SH-SY5Y (cell line): ENCODE measurements around the gene RAPGEF5.

Experiments
- GATA2 ChIP-seq: IDR thresholded peaks from 2 replicates; pipeline ENCODE4 v1.6.1; 2011; ENCODE audit warnings: mild to moderate bottlenecking, low read depth, low read length
- GATA3 ChIP-seq: IDR thresholded peaks from 2 replicates; pipeline ENCODE4 v1.6.1; 2011; ENCODE audit warnings: low read depth, mild to moderate bottlenecking, low read length, moderate library complexity

DNA sequence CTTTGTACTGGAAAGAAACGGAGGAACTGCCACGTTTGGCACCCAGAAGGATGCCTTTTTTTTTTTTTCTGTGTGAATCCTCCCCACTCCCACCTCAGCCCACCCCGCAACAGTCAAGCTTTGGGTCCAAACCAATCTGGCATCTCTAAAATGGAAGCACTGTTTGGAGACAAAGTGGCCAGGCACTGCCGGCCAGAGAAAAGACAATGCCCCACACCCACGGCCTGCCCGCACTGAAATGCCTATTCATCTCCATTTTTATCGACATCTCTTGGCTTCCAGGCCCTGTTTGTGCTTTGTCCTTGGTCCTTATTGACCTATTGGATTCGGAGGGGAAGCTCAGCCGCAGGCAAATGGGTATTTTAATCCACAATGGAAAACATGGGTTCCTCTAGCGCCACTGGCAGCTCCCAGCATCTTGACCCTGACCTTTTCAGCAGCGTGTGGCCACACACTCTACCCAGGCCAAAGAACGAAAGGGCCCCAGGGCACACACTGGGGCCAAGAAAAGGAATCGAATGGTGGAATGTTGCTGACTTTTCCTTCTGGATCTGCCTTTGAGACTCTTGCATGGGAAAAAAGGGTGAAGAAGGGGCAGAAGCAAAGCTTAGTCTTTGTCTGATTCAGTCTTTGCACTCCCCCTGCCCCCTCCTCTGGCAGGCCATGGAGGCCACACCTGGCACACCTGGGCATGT, 248.7 kb downstream of the RAPGEF5 start:
- TF ChIP-seq GATA3: no peak
- no peak for TF ChIP-seq GATA2
